Measurements from ENCODE around the gene PHF1. TPM values are rescaled to one million over a fixed set of nuclear protein-coding genes. Genes with fewer than 3 reads are reported as not detected.

The PHF1 gene
- polyA plus RNA-seq, 1 donor from 2014 or later: 102 TPM

DNA sequence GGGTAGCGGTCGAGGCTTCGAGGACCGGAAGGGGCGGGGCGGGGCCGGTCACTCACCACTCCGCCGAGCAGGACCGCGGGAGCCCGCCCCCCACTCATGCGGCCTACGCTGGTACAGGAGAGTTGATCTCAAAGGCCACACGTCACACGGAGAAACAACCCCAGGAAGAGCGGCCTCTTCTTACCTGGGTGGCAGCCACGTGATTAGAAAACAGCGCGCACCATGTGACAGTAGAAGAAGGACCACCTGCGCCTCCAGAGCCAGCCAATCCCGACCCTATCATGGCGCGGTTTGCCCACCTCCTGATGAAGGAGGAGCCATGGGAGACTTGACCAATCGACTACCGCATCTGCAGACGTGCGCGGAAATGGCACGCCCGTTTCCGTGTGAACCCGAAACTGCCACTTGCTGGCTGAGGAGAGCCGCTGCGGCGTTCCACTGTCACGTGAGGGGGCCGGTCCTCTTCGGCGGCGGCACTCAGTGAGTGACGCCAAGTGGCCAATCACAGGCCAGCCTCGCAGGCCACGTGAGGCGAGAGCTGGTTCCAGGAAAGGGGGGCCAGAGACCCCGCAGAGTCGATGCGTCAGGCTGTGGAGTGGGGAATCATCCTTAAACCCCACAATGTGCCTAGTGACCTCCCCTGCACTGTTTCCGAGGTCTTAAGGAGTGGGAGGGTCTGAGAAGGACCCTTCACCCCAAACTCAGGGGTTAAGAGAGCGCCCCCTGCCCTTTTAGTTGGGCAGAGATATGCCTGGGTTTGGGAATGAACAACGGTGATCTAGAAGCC is 7.3 kb downstream of the PHF1 start, which contains the start of gene CUTA:
TSS of gene CUTA (minus strand) at position 205 of the 787 bp plus-strand sequence. CDS start at position 98, 107 bp downstream.
- peak within 1 kb of the TSS; percentile 87 for H3K4me3 ChIP-seq (ENCODE audit: low read length)
- H4K20me1 ChIP-seq (ENCODE audit: insufficient read depth): no peaks in the 10 kb centered on the region
- peaks cover 54% of the 10 kb centered on the region for H3K79me2 ChIP-seq (replicated peaks; ENCODE audit: insufficient read depth, low read length)
- H3K9me3 ChIP-seq (ENCODE audit: low read length): no peaks in the 10 kb centered on the region
- no peaks in the 10 kb centered on the region for H3K9me2 ChIP-seq (ENCODE audit: insufficient read depth, low read length)
- peak within 1 kb of the TSS; percentile 96 for H3K9ac ChIP-seq (ENCODE audit: low read length)
- peaks cover 10% of the 10 kb centered on the region for H3F3A ChIP-seq (ENCODE audit: insufficient read depth, low read length, poor library complexity, severe bottlenecking)
- no peaks in the 10 kb centered on the region for H3K27me3 ChIP-seq (ENCODE audit: insufficient read depth, low read depth, low read length)
- TF ChIP-seq MXI1 (conservative IDR thresholded peaks at IDR 0.05; ENCODE audit: poor library complexity, severe bottlenecking) (peak; percentile 89), REST (IDR thresholded peaks at IDR 0.05; ENCODE audit: borderline replicate concordance) (no peak), RAD21 (conservative IDR thresholded peaks at IDR 0.05) (peak; percentile 17), TAF1 (IDR thresholded peaks at IDR 0.05; ENCODE audit: low read depth) (no peak), SMC3 (conservative IDR thresholded peaks at IDR 0.05; ENCODE audit: poor library complexity) (peak; percentile 50), POLR2AphosphoS5 (IDR thresholded peaks at IDR 0.05) (peak; percentile 96), EZH2 (IDR thresholded peaks at IDR 0.05; ENCODE audit: borderline replicate concordance, insufficient read depth, low read length, poor library complexity, severe bottlenecking) (no peak), EP300 (conservative IDR thresholded peaks at IDR 0.05; ENCODE audit: poor library complexity, severe bottlenecking) (peak; percentile 80), CTCF (IDR thresholded peaks at IDR 0.05; ENCODE audit: poor library complexity, severe bottlenecking) (peak; percentile 67)
- peak within 1 kb of the TSS; percentile 72 for H2AFZ ChIP-seq (ENCODE audit: low read depth, low read length)
- peak within 1 kb of the TSS; percentile 99 for H3K4me2 ChIP-seq (ENCODE audit: low read length)
- H3K27ac ChIP-seq (ENCODE audit: low read length): peak within 1 kb of the TSS; percentile 99
- H3K36me3 ChIP-seq (ENCODE audit: insufficient read depth, low read length): peaks cover 4% of the 10 kb centered on the region

GRCh38 chr6:33418690-33419291 is 8.0 kb downstream of the PHF1 start:
- peak overlapping the region; percentile 72 for H2AFZ ChIP-seq (ENCODE audit: low read depth, low read length)
- no peak for TF ChIP-seq EP300 (conservative IDR thresholded peaks at IDR 0.05; ENCODE audit: poor library complexity, severe bottlenecking)
- TF ChIP-seq REST (IDR thresholded peaks at IDR 0.05; ENCODE audit: borderline replicate concordance): no peak
- no peak for TF ChIP-seq EZH2 (IDR thresholded peaks at IDR 0.05; ENCODE audit: borderline replicate concordance, insufficient read depth, low read length, poor library complexity, severe bottlenecking)
- no peak for TF ChIP-seq POLR2AphosphoS5 (IDR thresholded peaks at IDR 0.05)
- TF ChIP-seq SMC3 (conservative IDR thresholded peaks at IDR 0.05; ENCODE audit: poor library complexity): no peak
- TF ChIP-seq TAF1 (IDR thresholded peaks at IDR 0.05; ENCODE audit: low read depth): no peak
- no peak for TF ChIP-seq CTCF (IDR thresholded peaks at IDR 0.05; ENCODE audit: poor library complexity, severe bottlenecking)
- no peak for TF ChIP-seq MXI1 (conservative IDR thresholded peaks at IDR 0.05; ENCODE audit: poor library complexity, severe bottlenecking)
- no peak for TF ChIP-seq RAD21 (conservative IDR thresholded peaks at IDR 0.05)
- H4K20me1 ChIP-seq (ENCODE audit: insufficient read depth): no peaks in the 10 kb centered on the region

More at GRCh38 chr6:33418690-33419291, 8.0 kb downstream of the PHF1 start:
- Histone ChIP-seq H3K9me2 (ENCODE audit: insufficient read depth, low read length) (no peaks in the 10 kb centered on the region), H3K4me2 (ENCODE audit: low read length) (peak overlapping the region; percentile 99), H3K27me3 (ENCODE audit: insufficient read depth, low read depth, low read length) (no peaks in the 10 kb centered on the region), H3K27ac (ENCODE audit: low read length) (peak overlapping the region; percentile 99), H3K79me2 (replicated peaks; ENCODE audit: insufficient read depth, low read length) (peaks cover 59% of the 10 kb centered on the region), H3K36me3 (ENCODE audit: insufficient read depth, low read length) (peaks cover 4% of the 10 kb centered on the region), H3K9ac (ENCODE audit: low read length) (peak overlapping the region; percentile 93), H3F3A (ENCODE audit: insufficient read depth, low read length, poor library complexity, severe bottlenecking) (peaks cover 10% of the 10 kb centered on the region), H3K9me3 (ENCODE audit: low read length) (no peaks in the 10 kb centered on the region), H3K4me3 (ENCODE audit: low read length) (peak overlapping the region; percentile 87)
